Measurements from ENCODE around the gene RNF223. TPM values are rescaled to one million over a fixed set of nuclear protein-coding genes. Genes with fewer than 3 reads are reported as not detected.

Gene RNF223
- total RNA-seq, 1 donor: not detected

- TF ChIP-seq CTCF (IDR thresholded peaks at IDR 0.05; ENCODE audit: insufficient read depth, low read depth, low read length): no peak
- H3K4me3 ChIP-seq (ENCODE audit: low read depth, low read length): no peak overlapping the region
- DNase-seq (ENCODE audit: low read depth): no peak
Observed at GRCh38 chr1:1051127-1051810, 22.8 kb downstream of the RNF223 start.

- no peak for TF ChIP-seq CTCF (IDR thresholded peaks at IDR 0.05; ENCODE audit: insufficient read depth, low read depth, low read length)
- no peak overlapping the region for H3K4me3 ChIP-seq (ENCODE audit: low read depth, low read length)
- no peak for DNase-seq (ENCODE audit: low read depth)
Observed at GRCh38 chr1:1050577-1051052, 23.5 kb downstream of the RNF223 start.

GRCh38 chr1:1049318-1050165 lies 24.6 kb downstream of the RNF223 start:
- no peak for TF ChIP-seq CTCF (IDR thresholded peaks at IDR 0.05; ENCODE audit: insufficient read depth, low read depth, low read length)
- no peak for DNase-seq (ENCODE audit: low read depth)
- no peak overlapping the region for H3K4me3 ChIP-seq (ENCODE audit: low read depth, low read length)

GRCh38 chr1:1048765-1049164 lies 25.3 kb downstream of the RNF223 start:
- H3K4me3 ChIP-seq (ENCODE audit: low read depth, low read length): no peak overlapping the region
- no peak for TF ChIP-seq CTCF (IDR thresholded peaks at IDR 0.05; ENCODE audit: insufficient read depth, low read depth, low read length)
- no peak for DNase-seq (ENCODE audit: low read depth)

- no peak for TF ChIP-seq CTCF (IDR thresholded peaks at IDR 0.05; ENCODE audit: insufficient read depth, low read depth, low read length)
- no peak overlapping the region for H3K4me3 ChIP-seq (ENCODE audit: low read depth, low read length)
- no peak for DNase-seq (ENCODE audit: low read depth)
Observed at GRCh38 chr1:1047963-1048362, 26.1 kb downstream of the RNF223 start.

- TF ChIP-seq CTCF (IDR thresholded peaks at IDR 0.05; ENCODE audit: insufficient read depth, low read depth, low read length): no peak
- no peak for DNase-seq (ENCODE audit: low read depth)
- no peak overlapping the region for H3K4me3 ChIP-seq (ENCODE audit: low read depth, low read length)
Observed at GRCh38 chr1:1047407-1047806, 26.7 kb downstream of the RNF223 start.
